Measurements from ENCODE around the gene RREB1. TPM values are rescaled to one million over a fixed set of nuclear protein-coding genes. Genes with fewer than 3 reads are reported as not detected.

Gene RREB1
- total RNA-seq, 3 donors from 2014 or later, result 18.5 to 20.7 (median 19.2) TPM

- DNase-seq (no peak), ATAC-seq (no peak)
- Mint-ChIP-seq H3K4me3 (no peak overlapping the region), H3K9me3 (no peaks in the 10 kb centered on the region), H3K36me3 (ENCODE audit: insufficient read depth) (peaks cover 34% of the 10 kb centered on the region), H3K4me1 (ENCODE audit: low read depth) (peaks cover 19% of the 10 kb centered on the region), H3K27me3 (ENCODE audit: low read depth) (no peaks in the 10 kb centered on the region)
These were observed 177.7 kb downstream of the RREB1 start for GRCh38 chr6:7285416-7285815.

GRCh38 chr6:7290079-7290478, 182.3 kb downstream of the RREB1 start:
- peaks cover 35% of the 10 kb centered on the region for H3K36me3 Mint-ChIP-seq (ENCODE audit: insufficient read depth)
- H3K27me3 Mint-ChIP-seq (ENCODE audit: low read depth), result no peaks in the 10 kb centered on the region
- no peak for DNase-seq
- no peak for ATAC-seq
- H3K4me3 Mint-ChIP-seq, result no peak overlapping the region
- peaks cover 3% of the 10 kb centered on the region for H3K4me1 Mint-ChIP-seq (ENCODE audit: low read depth)
- H3K9me3 Mint-ChIP-seq, result no peaks in the 10 kb centered on the region

GRCh38 chr6:7292596-7293255, 185.0 kb downstream of the RREB1 start:
- peaks cover 6% of the 10 kb centered on the region for H3K4me1 Mint-ChIP-seq (ENCODE audit: low read depth)
- no peaks in the 10 kb centered on the region for H3K9me3 Mint-ChIP-seq
- ATAC-seq (no peak), DNase-seq (no peak)
- H3K4me3 Mint-ChIP-seq, result no peak overlapping the region
- H3K27me3 Mint-ChIP-seq (ENCODE audit: low read depth), result no peaks in the 10 kb centered on the region
- H3K36me3 Mint-ChIP-seq (ENCODE audit: insufficient read depth), result peaks cover 28% of the 10 kb centered on the region

GRCh38 chr6:7295916-7296315, 188.2 kb downstream of the RREB1 start:
- H3K9me3 Mint-ChIP-seq, result no peaks in the 10 kb centered on the region
- H3K27me3 Mint-ChIP-seq (ENCODE audit: low read depth), result no peaks in the 10 kb centered on the region
- peaks cover 9% of the 10 kb centered on the region for H3K4me1 Mint-ChIP-seq (ENCODE audit: low read depth)
- H3K4me3 Mint-ChIP-seq, result no peak overlapping the region
- H3K36me3 Mint-ChIP-seq (ENCODE audit: insufficient read depth), result peaks cover 33% of the 10 kb centered on the region
- DNase-seq (no peak), ATAC-seq (no peak)

GRCh38 chr6:7296602-7297001, 188.8 kb downstream of the RREB1 start:
- Mint-ChIP-seq H3K4me3 (no peak overlapping the region), H3K4me1 (ENCODE audit: low read depth) (peaks cover 12% of the 10 kb centered on the region), H3K27me3 (ENCODE audit: low read depth) (no peaks in the 10 kb centered on the region), H3K36me3 (ENCODE audit: insufficient read depth) (peaks cover 36% of the 10 kb centered on the region), H3K9me3 (no peaks in the 10 kb centered on the region)
- no peak for ATAC-seq
- no peak for DNase-seq

- Mint-ChIP-seq H3K9me3 (no peaks in the 10 kb centered on the region), H3K4me3 (no peak overlapping the region), H3K36me3 (ENCODE audit: insufficient read depth) (peaks cover 39% of the 10 kb centered on the region), H3K4me1 (ENCODE audit: low read depth) (peaks cover 12% of the 10 kb centered on the region), H3K27me3 (ENCODE audit: low read depth) (no peaks in the 10 kb centered on the region)
- ATAC-seq (no peak), DNase-seq (no peak)
These were observed 190.4 kb downstream of the RREB1 start for GRCh38 chr6:7298113-7298512.

GRCh38 chr6:7300926-7301325, 193.2 kb downstream of the RREB1 start:
- Mint-ChIP-seq H3K9me3 (no peaks in the 10 kb centered on the region), H3K4me1 (ENCODE audit: low read depth) (peaks cover 22% of the 10 kb centered on the region), H3K36me3 (ENCODE audit: insufficient read depth) (peaks cover 50% of the 10 kb centered on the region), H3K4me3 (no peak overlapping the region), H3K27me3 (ENCODE audit: low read depth) (no peaks in the 10 kb centered on the region)
- no peak for ATAC-seq
- DNase-seq, result no peak

Other genes with a start within 250 kb of the RREB1 start
- 100 to 1,000 TPM; 133 to 146 (median 135) TPM for gene SSR1, start 205.2 kb downstream of the RREB1 start, total RNA-seq